ENCODE results near the gene PRRC1.

The PRRC1 gene

DNA sequence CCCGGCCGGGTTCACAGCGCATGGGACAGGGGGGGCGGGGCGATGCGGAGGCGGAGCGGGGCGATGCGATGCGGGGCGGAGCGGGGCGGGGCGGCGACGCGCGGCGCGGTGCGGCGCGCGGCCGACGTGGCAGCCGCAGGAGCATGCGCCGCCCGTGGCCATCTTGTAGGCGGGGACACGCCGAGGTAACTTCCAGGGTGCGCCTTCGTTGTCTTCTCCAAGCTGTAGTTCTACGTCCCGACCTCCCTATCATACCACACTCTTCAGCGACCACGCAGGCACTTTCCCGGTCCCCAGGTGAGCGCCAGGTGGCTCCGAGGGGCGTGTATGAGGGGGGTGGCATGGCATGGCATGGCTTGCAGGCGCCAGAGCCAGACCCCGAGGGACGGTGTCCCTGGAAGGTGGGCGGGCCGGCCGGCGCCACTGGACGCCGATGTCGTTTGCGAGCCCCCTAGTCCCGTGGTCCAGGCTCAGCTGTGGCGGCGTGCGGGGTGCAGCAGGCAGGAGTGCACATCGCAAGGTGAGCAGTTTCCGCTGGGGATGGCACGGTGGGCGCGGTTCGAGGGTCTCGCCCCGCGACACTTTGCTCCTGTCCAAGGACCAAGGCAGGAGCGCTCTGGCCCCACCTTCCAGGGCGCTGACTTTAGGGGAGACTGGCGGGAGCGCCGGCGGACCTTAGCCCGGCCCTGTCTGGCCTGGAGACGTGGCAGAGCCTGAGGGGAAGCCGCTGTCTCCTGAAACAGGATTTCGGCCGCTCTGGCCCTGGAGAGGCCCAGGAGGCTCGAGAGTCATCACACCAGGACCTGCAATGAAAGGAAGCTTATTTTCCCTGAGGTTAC lies at the start of gene PRRC1:
Gene PRRC1, plus strand, starts transcription at position 161 of the 839 bp plus-strand sequence. CDS start 5,840 bp downstream, outside the sequence.
- H3K4me3 Mint-ChIP-seq, result peak within 1 kb of the TSS; percentile 81
- peaks cover 9% of the 10 kb centered on the region for H3K9me3 Mint-ChIP-seq
- peak; percentile 97 for ATAC-seq
- DNase-seq (ENCODE audit: low spot score in 2 of 2), result peak; percentile 59 to 85
- H3K27ac Mint-ChIP-seq, result peak within 1 kb of the TSS; percentile 86
- H3K36me3 Mint-ChIP-seq, result peaks cover 5% of the 10 kb centered on the region
- H3K4me1 Mint-ChIP-seq, result peaks cover 21% of the 10 kb centered on the region

DNA sequence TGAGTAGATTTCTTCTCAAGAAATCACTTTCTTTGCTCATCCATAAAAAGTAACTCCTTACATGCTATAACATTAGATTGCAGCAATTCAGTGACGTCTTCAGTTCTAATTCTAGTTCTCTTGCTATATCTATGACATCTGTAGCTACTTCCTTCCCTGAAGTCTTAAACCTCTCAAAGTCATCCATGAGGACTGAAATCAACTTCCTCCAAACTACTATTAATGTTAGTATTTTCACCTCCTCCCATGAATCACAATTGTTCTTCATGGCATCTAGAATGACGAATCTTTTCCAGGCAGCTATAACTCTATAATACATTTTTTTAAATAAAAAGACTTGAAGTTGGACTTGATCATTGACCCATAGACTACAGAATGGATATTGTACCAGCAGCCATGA lies 46.2 kb upstream of the PRRC1 start:
- Mint-ChIP-seq H3K36me3 (no peaks in the 10 kb centered on the region), H3K4me1 (no peaks in the 10 kb centered on the region), H3K4me3 (no peak overlapping the region), H3K9me3 (no peaks in the 10 kb centered on the region), H3K27ac (no peak overlapping the region)
- no peak for DNase-seq (ENCODE audit: low spot score in 2 of 2)
- no peak for ATAC-seq

- Mint-ChIP-seq H3K36me3 (no peaks in the 10 kb centered on the region), H3K4me1 (no peaks in the 10 kb centered on the region), H3K27ac (no peak overlapping the region), H3K4me3 (no peak overlapping the region), H3K9me3 (no peaks in the 10 kb centered on the region)
- no peak for DNase-seq (ENCODE audit: low spot score in 2 of 2)
- ATAC-seq, result no peak
These were observed 44.7 kb upstream of the PRRC1 start for GRCh38 chr5:127472700-127473099.

DNA sequence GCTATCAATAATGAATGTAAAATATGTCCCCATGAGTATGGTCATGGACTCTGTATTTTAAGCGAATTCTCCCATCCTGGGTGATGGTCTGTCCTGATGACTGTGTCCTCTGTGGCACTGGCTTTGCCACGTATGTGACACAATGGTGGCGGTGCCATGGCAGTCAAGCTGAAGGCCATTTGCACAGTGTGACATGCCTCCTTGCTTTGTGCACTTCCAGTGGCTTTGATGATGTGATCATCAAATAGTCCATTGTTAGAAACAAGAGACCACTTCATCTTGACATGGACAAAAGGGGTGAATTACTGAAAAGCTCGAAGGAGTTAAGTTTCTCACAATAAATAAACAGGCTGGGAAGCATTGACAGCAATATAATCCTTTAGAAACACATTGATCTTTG lies 31.0 kb upstream of the PRRC1 start:
- no peaks in the 10 kb centered on the region for H3K4me1 Mint-ChIP-seq
- ATAC-seq (no peak), DNase-seq (ENCODE audit: low spot score in 2 of 2) (no peak)
- no peak overlapping the region for H3K4me3 Mint-ChIP-seq
- no peaks in the 10 kb centered on the region for H3K9me3 Mint-ChIP-seq
- H3K27ac Mint-ChIP-seq, result no peak overlapping the region
- no peaks in the 10 kb centered on the region for H3K36me3 Mint-ChIP-seq

- ATAC-seq (peak; percentile 28), DNase-seq (ENCODE audit: low spot score in 2 of 2) (no peak)
- Mint-ChIP-seq H3K4me3 (no peak overlapping the region), H3K9me3 (no peaks in the 10 kb centered on the region), H3K4me1 (no peaks in the 10 kb centered on the region), H3K27ac (no peak overlapping the region), H3K36me3 (no peaks in the 10 kb centered on the region)
These were observed 24.3 kb upstream of the PRRC1 start for GRCh38 chr5:127492854-127493738.

GRCh38 chr5:127498548-127498947 lies 18.9 kb upstream of the PRRC1 start:
- ATAC-seq (no peak), DNase-seq (ENCODE audit: low spot score in 2 of 2) (no peak)
- H3K4me3 Mint-ChIP-seq, result no peak overlapping the region
- no peaks in the 10 kb centered on the region for H3K9me3 Mint-ChIP-seq
- H3K27ac Mint-ChIP-seq, result no peak overlapping the region
- no peaks in the 10 kb centered on the region for H3K4me1 Mint-ChIP-seq
- H3K36me3 Mint-ChIP-seq, result no peaks in the 10 kb centered on the region

GRCh38 chr5:127505905-127506304 lies 11.5 kb upstream of the PRRC1 start:
- Mint-ChIP-seq H3K36me3 (no peaks in the 10 kb centered on the region), H3K4me3 (no peak overlapping the region), H3K4me1 (no peaks in the 10 kb centered on the region), H3K27ac (no peak overlapping the region), H3K9me3 (no peaks in the 10 kb centered on the region)
- DNase-seq (ENCODE audit: low spot score in 2 of 2) (no peak), ATAC-seq (no peak)

DNA sequence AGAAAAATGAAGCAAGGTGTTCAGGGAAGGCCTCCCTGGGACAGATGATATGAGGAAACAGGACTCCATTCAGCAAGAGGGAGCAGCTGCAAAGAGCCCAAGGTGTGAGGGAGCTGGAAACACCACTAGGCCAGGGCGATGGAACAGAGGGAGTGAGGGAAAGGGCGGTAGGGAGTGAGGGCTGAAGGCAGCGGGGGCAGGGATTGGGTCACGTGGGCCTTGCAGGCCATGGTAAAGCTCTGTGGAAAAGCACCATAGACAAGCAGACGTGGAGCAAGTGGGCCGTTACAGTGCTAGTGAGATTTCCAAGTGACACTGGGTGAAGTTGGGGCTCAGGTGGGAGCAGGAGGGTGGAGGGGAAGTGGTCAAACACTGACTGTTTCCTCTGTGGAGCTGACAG lies 10.8 kb upstream of the PRRC1 start:
- H3K9me3 Mint-ChIP-seq, result no peaks in the 10 kb centered on the region
- no peak overlapping the region for H3K27ac Mint-ChIP-seq
- H3K4me1 Mint-ChIP-seq, result no peaks in the 10 kb centered on the region
- H3K4me3 Mint-ChIP-seq, result no peak overlapping the region
- DNase-seq (ENCODE audit: low spot score in 2 of 2), result no peak
- no peaks in the 10 kb centered on the region for H3K36me3 Mint-ChIP-seq
- ATAC-seq, result peak; percentile 16

- Mint-ChIP-seq H3K36me3 (no peaks in the 10 kb centered on the region), H3K4me1 (no peaks in the 10 kb centered on the region), H3K27ac (no peak overlapping the region), H3K4me3 (no peak overlapping the region), H3K9me3 (no peaks in the 10 kb centered on the region)
- DNase-seq (ENCODE audit: low spot score in 2 of 2), result no peak
- no peak for ATAC-seq
These were observed 8.6 kb upstream of the PRRC1 start for GRCh38 chr5:127508644-127509373.

DNA sequence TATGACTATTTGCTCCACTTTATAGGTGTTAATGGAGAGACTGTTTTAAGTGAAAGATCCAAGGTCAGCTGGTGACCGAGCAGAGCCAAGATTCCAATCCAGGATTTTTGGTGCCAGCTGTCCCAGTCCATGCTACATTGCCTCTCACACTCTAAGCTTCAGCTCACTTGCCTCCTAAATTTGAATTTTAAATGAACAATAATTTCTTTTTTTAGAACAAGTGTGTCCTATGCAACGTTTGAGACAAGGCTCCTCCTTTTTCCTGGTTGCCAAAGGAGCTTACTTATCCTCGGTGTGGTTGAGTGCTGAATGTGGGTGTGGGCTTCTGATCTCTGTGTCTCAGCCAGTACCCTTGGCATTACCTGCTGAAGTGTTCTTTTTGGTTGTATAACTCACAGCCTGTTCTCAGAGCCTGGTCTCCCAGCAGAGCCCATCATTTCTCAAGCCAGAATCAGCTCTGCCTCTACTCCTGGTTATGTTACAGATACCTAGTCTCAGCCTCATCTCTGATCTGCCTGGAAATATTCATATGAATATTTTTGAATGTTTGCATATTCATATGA lies 4.0 kb upstream of the PRRC1 start:
- Mint-ChIP-seq H3K36me3 (no peaks in the 10 kb centered on the region), H3K4me3 (no peak overlapping the region), H3K9me3 (no peaks in the 10 kb centered on the region), H3K4me1 (no peaks in the 10 kb centered on the region), H3K27ac (no peak overlapping the region)
- DNase-seq (ENCODE audit: low spot score in 2 of 2), result no peak
- no peak for ATAC-seq

GRCh38 chr5:127514816-127515215 lies 2.6 kb upstream of the PRRC1 start:
- Mint-ChIP-seq H3K4me3 (no peak overlapping the region), H3K4me1 (peaks cover 7% of the 10 kb centered on the region), H3K36me3 (no peaks in the 10 kb centered on the region), H3K9me3 (no peaks in the 10 kb centered on the region), H3K27ac (no peak overlapping the region)
- DNase-seq (ENCODE audit: low spot score in 2 of 2) (no peak), ATAC-seq (no peak)

DNA sequence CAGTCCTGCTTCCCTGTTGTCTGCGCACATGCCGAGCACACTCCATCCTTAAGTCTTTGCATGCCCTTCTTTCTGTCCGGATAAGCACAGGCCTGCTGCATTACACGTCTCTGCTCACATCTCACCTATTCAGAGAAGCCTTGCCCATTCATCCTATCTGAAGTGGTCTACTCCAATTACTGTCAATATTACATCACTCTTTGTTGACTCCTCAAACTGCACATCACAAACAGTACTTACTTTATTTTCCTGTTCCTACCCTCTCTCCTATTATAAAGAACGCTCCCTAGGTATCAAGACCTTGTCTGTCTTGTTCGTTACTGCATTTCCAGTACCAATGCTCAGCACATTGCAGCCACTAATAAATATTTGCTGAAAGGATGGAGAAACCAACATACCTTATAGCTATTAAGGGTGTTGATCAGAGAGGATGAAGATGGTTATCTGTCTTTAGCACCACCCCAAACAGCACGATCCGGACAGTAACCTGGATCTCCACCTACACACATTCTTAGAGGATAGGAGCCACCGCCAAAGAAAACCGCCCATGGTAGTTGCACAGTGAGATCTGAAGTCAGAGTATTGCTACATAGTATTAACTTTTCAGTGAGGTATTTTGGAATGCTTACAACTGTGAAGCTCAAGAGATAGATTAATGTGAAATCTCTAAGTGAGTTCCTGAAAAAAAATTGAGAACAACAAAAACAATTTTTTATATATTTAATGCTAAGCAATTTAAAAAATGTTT lies 1.6 kb upstream of the PRRC1 start:
- Mint-ChIP-seq H3K9me3 (peaks cover under 1% of the 10 kb centered on the region), H3K4me3 (no peak overlapping the region), H3K27ac (no peak overlapping the region), H3K36me3 (no peaks in the 10 kb centered on the region), H3K4me1 (peaks cover 10% of the 10 kb centered on the region)
- ATAC-seq (no peak), DNase-seq (ENCODE audit: low spot score in 2 of 2) (no peak)

- ATAC-seq (peak; percentile 55), DNase-seq (ENCODE audit: low spot score in 2 of 2) (peak in 1 of 2 donors; percentile 74)
- H3K36me3 Mint-ChIP-seq, result no peaks in the 10 kb centered on the region
- H3K4me3 Mint-ChIP-seq, result peak overlapping the region; percentile 81
- peak overlapping the region; percentile 86 for H3K27ac Mint-ChIP-seq
- peaks cover 21% of the 10 kb centered on the region for H3K4me1 Mint-ChIP-seq
- H3K9me3 Mint-ChIP-seq, result peaks cover 9% of the 10 kb centered on the region
These were observed 345 bp upstream of the PRRC1 start for GRCh38 chr5:127517110-127517479.

DNA sequence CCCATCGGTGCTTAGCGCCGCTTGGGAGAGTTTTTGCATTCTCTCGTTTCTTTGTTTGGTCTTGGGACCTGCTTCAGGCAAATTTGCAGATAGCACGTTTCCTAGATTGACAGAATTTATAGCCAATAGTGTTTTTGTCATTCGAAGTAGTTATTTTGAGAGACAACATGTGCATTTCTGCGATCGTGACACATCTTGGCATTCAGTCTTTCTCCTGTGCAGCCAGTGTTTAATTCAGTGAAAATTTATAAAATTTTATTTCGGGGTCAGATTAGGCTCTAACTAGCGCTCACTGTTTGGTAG lies 830 bp downstream of the PRRC1 start:
- Mint-ChIP-seq H3K27ac (peak overlapping the region; percentile 86), H3K4me1 (peaks cover 21% of the 10 kb centered on the region), H3K36me3 (peaks cover 10% of the 10 kb centered on the region), H3K9me3 (peaks cover 9% of the 10 kb centered on the region), H3K4me3 (peak overlapping the region; percentile 81)
- ATAC-seq, result no peak
- no peak for DNase-seq (ENCODE audit: low spot score in 2 of 2)

Data from stimulated activated effector memory CD8-positive, alpha-beta T cell treated with anti-CD3 and anti-CD28 coated beads, Interleukin-12 subunit alpha, Interleukin-12 subunit beta, amount 100 ng/mL, for 72 hours (primary cell).